ENCODE data around the gene GABBR2. TPM values are rescaled to one million over a fixed set of nuclear protein-coding genes. Genes with fewer than 3 reads are reported as not detected.

The GABBR2 gene
- total and polyA plus RNA-seq, 2 of the 8 experiments (the other 6 are each of a cell fraction or from before 2014, with no cell fraction given): 0.50 to 1.2 TPM

DNA sequence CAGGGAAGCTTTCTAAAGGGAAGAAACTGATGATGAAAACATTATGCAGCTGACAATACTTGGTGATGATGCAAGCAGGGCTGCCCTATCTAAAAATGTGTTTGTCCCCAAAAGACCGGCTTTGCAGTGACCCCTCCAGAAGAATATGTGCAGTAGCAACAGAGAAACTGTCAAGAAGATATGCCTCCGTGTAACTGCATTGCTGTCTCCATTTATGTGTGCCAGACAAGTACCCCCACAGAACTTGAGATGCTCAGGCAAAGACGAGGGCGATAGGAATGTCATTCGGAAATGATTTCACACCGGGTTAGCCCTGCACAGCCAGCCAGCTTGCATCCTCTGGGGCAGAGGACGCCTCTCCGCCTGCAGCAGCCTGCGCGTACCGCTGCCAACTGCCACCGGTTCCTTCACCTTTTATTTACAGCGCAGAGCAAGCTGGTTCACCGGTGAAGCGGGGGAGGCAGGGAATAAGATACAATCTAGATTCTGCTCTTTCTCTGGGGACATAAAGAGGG is 2.0 kb downstream of the GABBR2 start:
- peak overlapping the region in 3 of 4 experiments; percentile 10 to 55 (median 52); a peak in 4 of 8 replicates for H3K4me3 ChIP-seq (ENCODE audit: extremely low read depth in 1 of 4, insufficient read depth in 2 of 4, low read depth in 3 of 4, low read length in 4 of 4)
- no peak overlapping the region for H3K27ac ChIP-seq (ENCODE audit: low read depth, low read length)
- H2AK5ac ChIP-seq (ENCODE audit: low read depth, low read length): no peak overlapping the region
- H3K23me2 ChIP-seq (ENCODE audit: low read depth, low read length): peaks cover 16% of the 10 kb centered on the region; the same call in 1 of the 2 replicates
- no peak overlapping the region for H2BK120ac ChIP-seq (replicated peaks; ENCODE audit: low read depth, low read length)
- H3K36me3 ChIP-seq (ENCODE audit: control insufficient read depth in 2 of 4, insufficient read depth in 4 of 4, low read length in 3 of 4): peaks cover 0 to 4% (median 0%) of the 10 kb centered on the region in 4 experiments; a peak in 1 of 8 replicates
- H3K27me3 ChIP-seq (replicated peaks in 1 of 4; ENCODE audit: control insufficient read depth in 3 of 4, extremely low read depth in 1 of 4, insufficient read depth in 3 of 4, low read length in 3 of 4): peaks cover 44 to 66% (median 59%) of the 10 kb centered on the region in 4 experiments
- H2BK20ac ChIP-seq (ENCODE audit: low read length): no peak overlapping the region
- H4K20me1 ChIP-seq (replicated peaks in 1 of 2; ENCODE audit: control insufficient read depth in 1 of 2, insufficient read depth in 2 of 2, low read length in 2 of 2): peaks cover 0 to 8% of the 10 kb centered on the region in 2 experiments
- H4K8ac ChIP-seq (ENCODE audit: extremely low read depth, insufficient read depth, low read length): no peak overlapping the region
- H3K9ac ChIP-seq (replicated peaks in 1 of 4; ENCODE audit: extremely low read depth in 1 of 4, low read depth in 3 of 4, low read length in 3 of 4): no peak overlapping the region
- no peak overlapping the region for H3K56ac ChIP-seq (replicated peaks; ENCODE audit: insufficient read length, low read depth, low read length)
- 22% methylated on average over 15 of the region's 15 CpGs; no CpG with 5 or more reads in 1 of the 2 experiments for WGBS, 2 experiments (ENCODE audit: extremely low coverage in 1 of 2, insufficient coverage in 1 of 2, insufficient read length in 1 of 2, insufficient replicate concordance in 2 of 2, low coverage in 1 of 2, low lambda C conversion rate in 2 of 2, missing lambda C conversion rate in 1 of 2)
- H3K4me1 ChIP-seq (replicated peaks in 1 of 4; ENCODE audit: control insufficient read depth in 3 of 4, insufficient read depth in 4 of 4, low read length in 3 of 4): peaks cover 0 to 11% (median 5%) of the 10 kb centered on the region in 4 experiments; a peak in 5 of 7 replicates
- no peak overlapping the region for H3K23ac ChIP-seq (ENCODE audit: insufficient read length)
- no peak overlapping the region for H2BK15ac ChIP-seq (ENCODE audit: low read length)
- CTCF ChIA-PET (ENCODE audit: partially characterized antibody): interaction anchor here (0.7 to 2.6 kb wide), 21 partner anchors 15 to 451 kb away, joined by 3 to 15 read pairs (median 4); partner anchors contain the start of gene TBC1D2
- no peak overlapping the region for H3K14ac ChIP-seq (ENCODE audit: insufficient read length)
- POLR2A ChIA-PET (ENCODE audit: partially characterized antibody): no interaction called here
- DNase-seq (ENCODE audit: low read depth in 1 of 2, low spot score in 2 of 2): no peak
- no peak overlapping the region for H2BK5ac ChIP-seq (ENCODE audit: low read depth, low read length)
- no peak overlapping the region for H4K5ac ChIP-seq (ENCODE audit: insufficient read length, low read depth, low read length)
- no peak overlapping the region for H3K18ac ChIP-seq (ENCODE audit: extremely low read depth, low read length)
- no peak overlapping the region for H4K91ac ChIP-seq (replicated peaks; ENCODE audit: insufficient read length, low read length)
- no peak overlapping the region for H2BK12ac ChIP-seq (ENCODE audit: low read depth, low read length)
- H3K4ac ChIP-seq (replicated peaks; ENCODE audit: insufficient read length, low read depth, low read length): peak overlapping the region; percentile 53
- no peaks in the 10 kb centered on the region for H3K9me3 ChIP-seq (ENCODE audit: insufficient read depth in 2 of 2, low read depth in 1 of 2, low read length in 1 of 2)
- H3K4me2 ChIP-seq (ENCODE audit: insufficient read depth in 1 of 2, low read depth in 2 of 2, low read length in 2 of 2): peak overlapping the region; percentile 38 to 71
- H2AFZ ChIP-seq (ENCODE audit: low read length): no peak overlapping the region
- H3K79me2 ChIP-seq (ENCODE audit: control insufficient read depth in 1 of 2, insufficient read depth in 2 of 2, low read length in 2 of 2): no peaks in the 10 kb centered on the region
- no peaks in the 10 kb centered on the region for H3K79me1 ChIP-seq (ENCODE audit: low read depth, low read length)
- no peak for FAIRE-seq
- TF ChIP-seq CHD1 (IDR thresholded peaks at IDR 0.05; ENCODE audit: low read depth, low read length) (no peak), SIN3A (conservative IDR thresholded peaks at IDR 0.05 in 1 of 2, IDR thresholded peaks at IDR 0.05 in 1 of 2; ENCODE audit: low read depth in 1 of 2, low read length in 2 of 2) (no peak), CREB1 (IDR thresholded peaks at IDR 0.05) (no peak), BRCA1 (IDR thresholded peaks at IDR 0.05; ENCODE audit: low read depth, low read length) (no peak), KDM1A (IDR thresholded peaks at IDR 0.05; ENCODE audit: borderline replicate concordance, low read length) (no peak), SIRT6 (IDR thresholded peaks at IDR 0.05; ENCODE audit: low read length) (no peak), SAP30 (IDR thresholded peaks at IDR 0.05; ENCODE audit: insufficient read depth, insufficient replicate concordance, low read length) (no peak), USF2 (IDR thresholded peaks at IDR 0.05; ENCODE audit: low read length) (no peak), ATF3 (IDR thresholded peaks at IDR 0.05; ENCODE audit: insufficient read depth, low read depth, low read length) (no peak), NRF1 (IDR thresholded peaks at IDR 0.05; ENCODE audit: low read depth, low read length) (no peak), GABPA (IDR thresholded peaks at IDR 0.05; ENCODE audit: borderline replicate concordance, insufficient read depth, low read length) (no peak), YY1 (IDR thresholded peaks at IDR 0.05; ENCODE audit: low read depth, low read length) (no peak)

All from H1 (cell line).